ENCODE measurements around the gene EPC1. TPM values are rescaled to one million over a fixed set of nuclear protein-coding genes. Genes with fewer than 3 reads are reported as not detected.

Gene EPC1
- total and polyA plus RNA-seq, 9 of the 15 experiments (the other 6 are each of a cell fraction or from before 2014, with no cell fraction given): 7.0 to 43.6 (median 16.1) TPM

DNA sequence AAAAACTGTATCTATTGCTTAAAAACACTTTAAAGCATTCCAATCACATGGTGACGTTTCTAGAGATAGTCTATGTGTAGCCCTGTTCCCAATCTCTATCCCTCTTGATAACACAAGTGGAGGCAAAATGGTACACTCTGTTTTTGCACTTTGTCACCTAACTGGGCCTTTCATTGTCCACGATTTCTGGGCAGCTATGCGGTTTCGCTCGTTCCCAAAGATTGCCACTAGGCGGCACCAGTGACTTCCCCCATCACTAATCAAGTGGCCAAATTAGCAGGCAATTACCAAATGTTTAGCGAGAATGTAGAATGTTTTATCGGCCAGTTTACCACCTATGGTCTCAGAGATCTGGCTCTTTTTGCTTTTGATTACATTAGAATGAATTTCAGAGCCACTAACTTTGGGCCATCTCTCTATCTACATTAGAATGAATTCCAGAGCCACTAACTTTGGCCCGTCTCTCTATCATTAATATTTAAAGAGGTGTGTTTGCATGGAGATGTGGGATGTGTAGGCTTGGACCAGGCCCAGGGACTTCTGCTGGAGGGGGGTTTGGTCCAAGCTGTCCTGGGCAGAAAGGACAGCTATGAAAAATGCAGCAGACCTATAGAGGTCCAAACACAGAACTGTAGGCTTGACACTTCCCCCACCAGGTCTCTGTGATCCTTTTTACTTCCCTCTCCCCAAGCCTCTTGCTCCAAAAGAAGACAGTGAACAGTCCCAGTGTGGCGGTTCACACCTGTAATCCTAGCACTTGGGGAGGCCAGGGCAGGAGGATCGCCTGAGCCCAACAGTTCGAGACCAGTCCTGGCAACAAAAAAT is 90.1 kb downstream of the EPC1 start (continued):
- TF ChIP-seq PTRF (tag; IDR thresholded peaks at IDR 0.05) (no peak), HNRNPL (IDR thresholded peaks at IDR 0.05; ENCODE audit: low read depth, low read length) (no peak), RBM17 (IDR thresholded peaks at IDR 0.05; ENCODE audit: borderline replicate concordance, low read depth, low read length) (no peak), THRAP3 (IDR thresholded peaks at IDR 0.05; ENCODE audit: borderline replicate concordance) (no peak), DEAF1 (CRISPR knock-in tag; IDR thresholded peaks at IDR 0.05) (0 out of 2 replicates have a peak, but pooled peaks have one; percentile 28), ZNF778 (CRISPR knock-in tag; IDR thresholded peaks at IDR 0.05) (no peak), CREB3 (tag; conservative IDR thresholded peaks at IDR 0.05; ENCODE audit: low read depth) (no peak), STAG1 (CRISPR knock-in tag; IDR thresholded peaks at IDR 0.05; ENCODE audit: borderline replicate concordance) (peak; percentile 49; the same call in 1 of the 2 replicates), ZNF253 (CRISPR knock-in tag; conservative IDR thresholded peaks at IDR 0.05) (no peak), SMC3 (conservative IDR thresholded peaks at IDR 0.05; ENCODE audit: insufficient read depth, low read depth, low read length) (peak; percentile 69), MXI1 (IDR thresholded peaks at IDR 0.05; ENCODE audit: low read depth, low read length) (no peak), ELK1 (CRISPR knock-in tag; IDR thresholded peaks at IDR 0.05) (no peak), CBX8 (IDR thresholded peaks at IDR 0.05; ENCODE audit: borderline replicate concordance, extremely low read depth, low read depth, low read length, poor library complexity, severe bottlenecking) (no peak), TAF7 (tag; IDR thresholded peaks at IDR 0.05) (no peak), SIN3A (IDR thresholded peaks at IDR 0.05; ENCODE audit: borderline replicate concordance in 2 of 2, control insufficient read depth in 1 of 2, low read depth in 2 of 2, low read length in 2 of 2) (no peak), ZNF165 (CRISPR knock-in tag; IDR thresholded peaks at IDR 0.05; ENCODE audit: borderline replicate concordance) (no peak)
- TF ChIP-seq, protein P1, sequence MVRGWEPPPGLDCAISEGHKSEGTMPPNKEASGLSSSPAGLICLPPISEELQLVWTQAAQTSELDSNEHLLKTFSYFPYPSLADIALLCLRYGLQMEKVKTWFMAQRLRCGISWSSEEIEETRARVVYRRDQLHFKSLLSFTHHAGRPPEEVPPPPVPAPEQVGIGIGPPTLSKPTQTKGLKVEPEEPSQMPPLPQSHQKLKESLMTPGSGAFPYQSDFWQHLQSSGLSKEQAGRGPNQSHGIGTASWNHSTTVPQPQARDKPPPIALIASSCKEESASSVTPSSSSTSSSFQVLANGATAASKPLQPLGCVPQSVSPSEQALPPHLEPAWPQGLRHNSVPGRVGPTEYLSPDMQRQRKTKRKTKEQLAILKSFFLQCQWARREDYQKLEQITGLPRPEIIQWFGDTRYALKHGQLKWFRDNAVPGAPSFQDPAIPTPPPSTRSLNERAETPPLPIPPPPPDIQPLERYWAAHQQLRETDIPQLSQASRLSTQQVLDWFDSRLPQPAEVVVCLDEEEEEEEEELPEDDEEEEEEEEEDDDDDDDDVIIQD (CRISPR knock-in tag; IDR thresholded peaks at IDR 0.05): no peak
- TF ChIP-seq, protein P2, sequence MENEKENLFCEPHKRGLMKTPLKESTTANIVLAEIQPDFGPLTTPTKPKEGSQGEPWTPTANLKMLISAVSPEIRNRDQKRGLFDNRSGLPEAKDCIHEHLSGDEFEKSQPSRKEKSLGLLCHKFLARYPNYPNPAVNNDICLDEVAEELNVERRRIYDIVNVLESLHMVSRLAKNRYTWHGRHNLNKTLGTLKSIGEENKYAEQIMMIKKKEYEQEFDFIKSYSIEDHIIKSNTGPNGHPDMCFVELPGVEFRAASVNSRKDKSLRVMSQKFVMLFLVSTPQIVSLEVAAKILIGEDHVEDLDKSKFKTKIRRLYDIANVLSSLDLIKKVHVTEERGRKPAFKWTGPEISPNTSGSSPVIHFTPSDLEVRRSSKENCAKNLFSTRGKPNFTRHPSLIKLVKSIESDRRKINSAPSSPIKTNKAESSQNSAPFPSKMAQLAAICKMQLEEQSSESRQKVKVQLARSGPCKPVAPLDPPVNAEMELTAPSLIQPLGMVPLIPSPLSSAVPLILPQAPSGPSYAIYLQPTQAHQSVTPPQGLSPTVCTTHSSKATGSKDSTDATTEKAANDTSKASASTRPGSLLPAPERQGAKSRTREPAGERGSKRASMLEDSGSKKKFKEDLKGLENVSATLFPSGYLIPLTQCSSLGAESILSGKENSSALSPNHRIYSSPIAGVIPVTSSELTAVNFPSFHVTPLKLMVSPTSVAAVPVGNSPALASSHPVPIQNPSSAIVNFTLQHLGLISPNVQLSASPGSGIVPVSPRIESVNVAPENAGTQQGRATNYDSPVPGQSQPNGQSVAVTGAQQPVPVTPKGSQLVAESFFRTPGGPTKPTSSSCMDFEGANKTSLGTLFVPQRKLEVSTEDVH (IDR thresholded peaks at IDR 0.05; ENCODE audit: low read depth, partially characterized antibody): no peak

All from K562 (cell line).